ENCODE data around the gene TTC39B.

Gene TTC39B

DNA sequence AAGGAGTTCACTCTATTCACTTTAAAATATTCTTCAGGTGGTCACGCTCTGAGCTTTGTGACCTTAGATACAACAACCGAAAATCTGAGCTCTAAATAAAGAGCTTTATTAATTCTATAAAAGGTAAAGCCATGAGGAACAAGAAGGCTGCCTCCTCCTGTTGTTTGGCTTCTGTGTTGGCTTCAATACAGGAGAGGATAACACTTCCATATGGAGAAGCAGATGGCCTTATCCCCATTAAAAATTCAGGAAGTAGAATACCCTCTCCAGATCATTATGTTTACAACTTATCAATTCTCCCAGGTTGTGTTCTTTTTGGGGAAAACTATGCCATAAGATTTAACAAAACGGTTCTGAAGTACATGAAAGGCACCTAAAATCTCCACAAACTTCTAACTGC, 128.4 kb downstream of the TTC39B start:
- TF ChIP-seq, protein P1, sequence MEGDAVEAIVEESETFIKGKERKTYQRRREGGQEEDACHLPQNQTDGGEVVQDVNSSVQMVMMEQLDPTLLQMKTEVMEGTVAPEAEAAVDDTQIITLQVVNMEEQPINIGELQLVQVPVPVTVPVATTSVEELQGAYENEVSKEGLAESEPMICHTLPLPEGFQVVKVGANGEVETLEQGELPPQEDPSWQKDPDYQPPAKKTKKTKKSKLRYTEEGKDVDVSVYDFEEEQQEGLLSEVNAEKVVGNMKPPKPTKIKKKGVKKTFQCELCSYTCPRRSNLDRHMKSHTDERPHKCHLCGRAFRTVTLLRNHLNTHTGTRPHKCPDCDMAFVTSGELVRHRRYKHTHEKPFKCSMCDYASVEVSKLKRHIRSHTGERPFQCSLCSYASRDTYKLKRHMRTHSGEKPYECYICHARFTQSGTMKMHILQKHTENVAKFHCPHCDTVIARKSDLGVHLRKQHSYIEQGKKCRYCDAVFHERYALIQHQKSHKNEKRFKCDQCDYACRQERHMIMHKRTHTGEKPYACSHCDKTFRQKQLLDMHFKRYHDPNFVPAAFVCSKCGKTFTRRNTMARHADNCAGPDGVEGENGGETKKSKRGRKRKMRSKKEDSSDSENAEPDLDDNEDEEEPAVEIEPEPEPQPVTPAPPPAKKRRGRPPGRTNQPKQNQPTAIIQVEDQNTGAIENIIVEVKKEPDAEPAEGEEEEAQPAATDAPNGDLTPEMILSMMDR (IDR thresholded peaks at IDR 0.05; ENCODE audit: low read depth, low read length) = no peak
- H3K4me3 ChIP-seq (ENCODE audit: low read depth, low read length) = no peak overlapping the region

- TF ChIP-seq, protein P1 (IDR thresholded peaks at IDR 0.05; ENCODE audit: low read depth, low read length) = no peak
- no peak overlapping the region for H3K4me3 ChIP-seq (ENCODE audit: low read depth, low read length)
These were observed 130.2 kb downstream of the TTC39B start for GRCh38 chr9:15176836-15177235.

GRCh38 chr9:15163931-15164330, 143.1 kb downstream of the TTC39B start:
- no peak overlapping the region for H3K4me3 ChIP-seq (ENCODE audit: low read depth, low read length)
- TF ChIP-seq, protein P1 (IDR thresholded peaks at IDR 0.05; ENCODE audit: low read depth, low read length) = no peak

- TF ChIP-seq, protein P1 (IDR thresholded peaks at IDR 0.05; ENCODE audit: low read depth, low read length) = no peak
- no peak overlapping the region for H3K4me3 ChIP-seq (ENCODE audit: low read depth, low read length)
These were observed 145.3 kb downstream of the TTC39B start for GRCh38 chr9:15161753-15162152.

- TF ChIP-seq, protein P1 (IDR thresholded peaks at IDR 0.05; ENCODE audit: low read depth, low read length) = no peak
These were observed 146.3 kb downstream of the TTC39B start for GRCh38 chr9:15160673-15161072.

DNA sequence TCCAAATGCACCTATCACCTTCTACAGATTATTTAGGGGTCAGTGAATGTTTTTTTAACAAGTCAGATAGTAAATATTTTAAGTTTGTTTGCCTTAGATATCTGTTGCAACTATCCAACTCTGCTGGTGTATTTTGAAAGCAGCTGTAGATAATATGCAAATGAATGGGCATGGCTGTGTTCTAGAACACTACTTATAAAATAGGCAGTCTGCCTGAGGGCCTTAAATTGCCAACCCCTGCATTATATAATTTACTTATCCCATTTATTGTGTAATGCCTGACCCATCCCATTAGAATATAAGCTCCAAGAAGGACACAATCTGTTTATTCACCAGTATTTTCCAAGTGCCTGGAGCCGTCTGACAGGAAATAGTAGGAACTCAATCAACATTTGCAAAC, 149.0 kb downstream of the TTC39B start:
- TF ChIP-seq, protein P1 (IDR thresholded peaks at IDR 0.05; ENCODE audit: low read depth, low read length) = no peak
- H3K4me3 ChIP-seq (ENCODE audit: low read depth, low read length) = no peak overlapping the region

More at GRCh38 chr9:15160673-15161072, 146.3 kb downstream of the TTC39B start:
- no peak overlapping the region for H3K4me3 ChIP-seq (ENCODE audit: low read depth, low read length)

DNA sequence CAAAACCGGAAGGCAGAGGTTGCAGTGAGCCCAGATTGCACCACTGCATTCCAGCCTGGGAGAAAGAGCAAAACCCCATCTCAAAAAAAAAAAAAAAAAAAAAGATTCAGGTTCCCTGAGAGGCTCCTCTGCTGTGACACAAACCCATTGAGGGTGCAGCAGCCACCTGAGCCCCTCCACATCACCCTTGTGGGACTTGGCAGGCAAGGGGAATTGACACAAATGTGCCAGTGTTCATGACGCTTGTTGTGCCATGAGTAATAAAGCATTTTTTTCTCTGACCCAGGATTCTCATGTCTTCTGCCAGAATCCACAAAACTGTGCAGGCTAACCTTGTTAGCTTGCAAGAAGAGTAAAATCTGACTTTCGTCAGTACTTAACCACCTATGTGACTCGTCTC, 149.6 kb downstream of the TTC39B start:
- TF ChIP-seq, protein P1 (IDR thresholded peaks at IDR 0.05; ENCODE audit: low read depth, low read length) = no peak
- no peak overlapping the region for H3K4me3 ChIP-seq (ENCODE audit: low read depth, low read length)

Measured in WI38 (cell line).